Esophagus squamous epithelium (tissue), 5 donors: ENCODE data around the gene GRIK3. TPM values are rescaled to one million over a fixed set of nuclear protein-coding genes. Genes with fewer than 3 reads are reported as not detected.

Experiments used
- DNase-seq: peaks from one replicate; lab custom pipeline; 2025; lab: John Stamatoyannopoulos, UW
- H3K27ac ChIP-seq, 4 donors: fragments of 200-600 bp; sonication (generic); one replicate each; pipeline ENCODE4 v1.5.1; 2016 to 2019; ENCODE audit warnings: mild to moderate bottlenecking in 1 of 4
- H3K27me3 ChIP-seq, 4 donors: fragments of 200-600 bp; sonication (generic); 1 replicate in 3 of 4; 2 replicates in 1 of 4; pipeline versions ENCODE4 v1.5.1 to v1.6.0; 2017 to 2021; ENCODE audit warnings: antibody characterized with exemption in 1 of 4
- H3K36me3 ChIP-seq, 3 donors: fragments of 200-600 bp; sonication (generic); one replicate each; pipeline ENCODE4 v1.5.1; 2016 to 2019
- H3K4me1 ChIP-seq, 3 donors: fragments of 200-600 bp; sonication (generic); one replicate each; pipeline ENCODE4 v1.5.1; 2017 to 2019
- H3K4me3 ChIP-seq, 4 donors: fragments of 200-600 bp; sonication (generic); 1 replicate in 3 of 4; 2 replicates in 1 of 4; pipeline ENCODE4 v1.5.1; 2016 to 2019; ENCODE audit warnings: mild to moderate bottlenecking in 2 of 4, moderate library complexity in 1 of 4
- H3K9me3 ChIP-seq, 3 donors: fragments of 200-600 bp; sonication (generic); one replicate each; pipeline ENCODE4 v1.5.1; 2016 to 2019
- POLR2A ChIP-seq, 4 donors: fragments of 450-650 bp; IDR thresholded peaks; one replicate each; pipeline ENCODE4 v1.6.1; 2017; ENCODE audit warnings: antibody characterized with exemption in 4 of 4, mild to moderate bottlenecking in 4 of 4, moderate library complexity in 3 of 4
- WGBS, 2 donors: methylation state at CpG; one replicate each; pipeline ENCODE4 v1.1.5; 2018; 5-methylcytosine and 5-hydroxymethylcytosine counted together
- intact Hi-C: fragments of 100-400 bp; cut with DNase I; formaldehyde crosslinking; loops from one replicate; pipeline ENCODE4 v1.15.0; 2022
- total RNA-seq, 4 donors: library from RNA; depleted of rRNA; stranded (reverse); fragments of >200 nt; gene quantifications; one replicate each; pipeline ENCODE4 v1.1.0, GENCODE V29; 2016
- TF ChIP-seq, protein P1 (sequence below), 6 experiments: fragments of 450-650 bp in 4 of 6; fragments of 200-600 bp in 2 of 6; sonication (generic) in 2 of 6; IDR thresholded peaks; one replicate each; pipeline ENCODE4 v1.5.1; 2016 to 2019; ENCODE audit warnings: antibody characterized with exemption in 6 of 6, mild to moderate bottlenecking in 4 of 6, moderate library complexity in 4 of 6
- donor health status: DM: yes; HTN: yes; CAD: no.

GRIK3 gene
- total RNA-seq, 4 donors from 2014 or later = 0.11 to 0.38 (median 0.21) TPM; not detected in 1

DNA sequence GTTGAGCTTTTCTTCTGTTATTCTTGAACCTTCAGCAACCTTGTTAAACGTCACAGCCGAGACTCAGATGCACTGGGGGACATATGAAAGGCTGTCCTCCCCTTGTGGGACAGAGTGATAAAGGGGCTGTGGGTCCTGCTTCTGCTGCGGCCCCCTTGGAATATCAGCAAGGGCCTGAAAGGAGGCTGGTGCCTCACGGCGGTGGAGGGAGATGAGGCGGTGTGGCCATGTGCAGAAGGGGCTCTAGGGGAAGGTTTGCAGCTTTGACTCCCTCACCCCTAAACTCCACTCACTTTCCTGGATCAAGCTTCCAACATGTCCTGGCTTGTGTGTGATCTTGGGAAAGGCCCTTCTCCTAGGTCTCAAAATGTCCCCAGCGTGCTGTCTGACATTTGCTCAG lies 280.9 kb downstream of the GRIK3 start:
- H3K27me3 ChIP-seq = peaks cover 0 to 22% (median 0%) of the 10 kb centered on the region in 4 donors
- DNase-seq = no peak
- no peak overlapping the region for H3K4me3 ChIP-seq
- 50 to 72% methylated on average over 3 to 6 of the region's 7 CpGs for WGBS, 2 donors
- TF ChIP-seq, protein P1, sequence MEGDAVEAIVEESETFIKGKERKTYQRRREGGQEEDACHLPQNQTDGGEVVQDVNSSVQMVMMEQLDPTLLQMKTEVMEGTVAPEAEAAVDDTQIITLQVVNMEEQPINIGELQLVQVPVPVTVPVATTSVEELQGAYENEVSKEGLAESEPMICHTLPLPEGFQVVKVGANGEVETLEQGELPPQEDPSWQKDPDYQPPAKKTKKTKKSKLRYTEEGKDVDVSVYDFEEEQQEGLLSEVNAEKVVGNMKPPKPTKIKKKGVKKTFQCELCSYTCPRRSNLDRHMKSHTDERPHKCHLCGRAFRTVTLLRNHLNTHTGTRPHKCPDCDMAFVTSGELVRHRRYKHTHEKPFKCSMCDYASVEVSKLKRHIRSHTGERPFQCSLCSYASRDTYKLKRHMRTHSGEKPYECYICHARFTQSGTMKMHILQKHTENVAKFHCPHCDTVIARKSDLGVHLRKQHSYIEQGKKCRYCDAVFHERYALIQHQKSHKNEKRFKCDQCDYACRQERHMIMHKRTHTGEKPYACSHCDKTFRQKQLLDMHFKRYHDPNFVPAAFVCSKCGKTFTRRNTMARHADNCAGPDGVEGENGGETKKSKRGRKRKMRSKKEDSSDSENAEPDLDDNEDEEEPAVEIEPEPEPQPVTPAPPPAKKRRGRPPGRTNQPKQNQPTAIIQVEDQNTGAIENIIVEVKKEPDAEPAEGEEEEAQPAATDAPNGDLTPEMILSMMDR (IDR thresholded peaks at IDR 0.05) = no peak
- TF ChIP-seq POLR2A (IDR thresholded peaks at IDR 0.05) = no peak
- H3K36me3 ChIP-seq = no peaks in the 10 kb centered on the region
- no peaks in the 10 kb centered on the region for H3K4me1 ChIP-seq
- H3K9me3 ChIP-seq = no peaks in the 10 kb centered on the region
- intact Hi-C loops = no loop called here
- H3K27ac ChIP-seq = no peak overlapping the region

DNA sequence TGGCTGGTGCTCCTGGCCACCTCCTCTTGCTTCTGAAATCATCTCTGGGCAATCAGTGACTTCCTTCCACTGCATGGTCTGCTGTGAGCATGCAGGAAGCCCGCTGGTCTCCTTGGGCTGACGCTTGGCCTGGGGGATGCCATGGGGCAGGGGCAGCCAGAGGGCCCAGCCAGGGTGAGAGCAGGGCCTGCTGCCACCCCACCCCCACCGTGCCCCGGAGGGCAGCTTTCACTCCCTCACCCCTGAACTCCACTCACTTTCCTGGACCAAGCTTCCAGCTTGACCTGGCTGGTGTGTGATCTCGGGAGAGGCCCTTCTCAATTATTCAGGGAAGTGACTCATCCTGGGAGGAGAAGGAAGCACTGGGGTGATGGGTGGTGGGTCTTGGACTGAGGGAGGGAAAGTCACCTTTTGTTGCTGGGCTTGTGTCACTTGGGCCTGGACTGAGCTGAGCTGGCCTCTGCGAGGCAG lies 281.4 kb downstream of the GRIK3 start:
- TF ChIP-seq, protein P1 (IDR thresholded peaks at IDR 0.05) = no peak
- no peak for TF ChIP-seq POLR2A (IDR thresholded peaks at IDR 0.05)
- no peaks in the 10 kb centered on the region for H3K36me3 ChIP-seq
- DNase-seq = no peak
- intact Hi-C loops = no loop called here
- no peaks in the 10 kb centered on the region for H3K9me3 ChIP-seq
- H3K4me1 ChIP-seq = no peaks in the 10 kb centered on the region
- H3K27me3 ChIP-seq = peaks cover 0 to 19% (median 0%) of the 10 kb centered on the region in 4 donors
- WGBS, 2 donors = 78 to 80% methylated on average over 1 of the region's 6 CpGs
- H3K4me3 ChIP-seq = no peak overlapping the region
- H3K27ac ChIP-seq = no peak overlapping the region

GRCh38 chr1:36752431-36752830 lies 281.9 kb downstream of the GRIK3 start:
- Histone ChIP-seq H3K4me1 (no peaks in the 10 kb centered on the region), H3K36me3 (no peaks in the 10 kb centered on the region), H3K9me3 (no peaks in the 10 kb centered on the region), H3K27me3 (peaks cover 0 to 16% (median 0%) of the 10 kb centered on the region in 4 donors), H3K4me3 (no peak overlapping the region), H3K27ac (no peak overlapping the region)
- intact Hi-C loops = no loop called here
- 62 to 65% methylated on average over 2 of the region's 2 CpGs for WGBS, 2 donors
- no peak for DNase-seq
- TF ChIP-seq POLR2A (IDR thresholded peaks at IDR 0.05) = no peak
- TF ChIP-seq, protein P1 (IDR thresholded peaks at IDR 0.05) = no peak

GRCh38 chr1:36751525-36751924 lies 282.8 kb downstream of the GRIK3 start:
- no peaks in the 10 kb centered on the region for H3K4me1 ChIP-seq
- TF ChIP-seq, protein P1 (IDR thresholded peaks at IDR 0.05) = no peak
- TF ChIP-seq POLR2A (IDR thresholded peaks at IDR 0.05) = no peak
- WGBS, 2 donors = 53 to 61% methylated on average over 4 of the region's 4 CpGs
- intact Hi-C loops = no loop called here
- H3K36me3 ChIP-seq = no peaks in the 10 kb centered on the region
- no peak overlapping the region for H3K4me3 ChIP-seq
- peaks cover 0 to 19% (median 0%) of the 10 kb centered on the region in 4 donors for H3K27me3 ChIP-seq
- H3K27ac ChIP-seq = no peak overlapping the region
- DNase-seq = no peak
- no peaks in the 10 kb centered on the region for H3K9me3 ChIP-seq

DNA sequence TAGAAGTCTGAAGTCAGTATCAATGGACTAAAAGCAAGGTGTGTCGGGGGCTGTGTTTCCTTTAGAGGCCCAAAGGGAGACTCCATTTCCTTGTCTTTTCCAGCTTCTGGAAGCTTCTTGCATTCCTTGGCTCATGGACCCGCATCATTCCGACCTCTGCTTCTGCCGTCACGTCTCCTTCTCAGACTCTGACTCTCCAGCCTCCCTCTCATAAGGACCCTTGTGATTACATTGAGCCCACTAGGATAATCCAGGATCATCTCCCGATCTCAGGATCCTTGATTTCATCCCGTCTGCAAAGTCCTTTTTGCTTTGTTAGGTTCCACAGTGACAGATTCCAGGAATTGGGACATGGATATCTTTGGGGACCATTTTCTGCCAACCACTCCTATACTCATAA lies 285.8 kb downstream of the GRIK3 start:
- no peaks in the 10 kb centered on the region for H3K36me3 ChIP-seq
- intact Hi-C loops = no loop called here
- 74% methylated on average over 7 of the region's 7 CpGs for WGBS, 2 donors
- no peaks in the 10 kb centered on the region for H3K9me3 ChIP-seq
- H3K4me1 ChIP-seq = no peaks in the 10 kb centered on the region
- no peak overlapping the region for H3K4me3 ChIP-seq
- no peak overlapping the region for H3K27ac ChIP-seq
- peaks cover 0 to 26% (median 0%) of the 10 kb centered on the region in 4 donors for H3K27me3 ChIP-seq
- no peak for TF ChIP-seq POLR2A (IDR thresholded peaks at IDR 0.05)
- TF ChIP-seq, protein P1 (IDR thresholded peaks at IDR 0.05) = no peak
- DNase-seq = no peak
